Activated CD8-positive, alpha-beta memory T cell treated with anti-CD3 and anti-CD28 coated beads, Interleukin-2, amount 50 U/mL, for 1 hour (primary cell): ENCODE data around the gene STX8.

Experiments used
- DNase-seq: peaks from one replicate; pipeline ENCODE4 v3.0.0-alpha.2; 2020; ENCODE audit errors: extremely low read depth

STX8 gene

GRCh38 chr17:9208381-9209105 is 367.1 kb downstream of the STX8 start:
- DNase-seq = no peak

- DNase-seq = no peak
These were observed 368.8 kb downstream of the STX8 start for GRCh38 chr17:9206741-9207332.

- DNase-seq = no peak
These were observed 369.3 kb downstream of the STX8 start for GRCh38 chr17:9206410-9206703.

- DNase-seq = no peak
These were observed 369.9 kb downstream of the STX8 start for GRCh38 chr17:9205520-9206409.

- DNase-seq = no peak
These were observed 370.8 kb downstream of the STX8 start for GRCh38 chr17:9204637-9205329.

- DNase-seq = no peak
These were observed 371.7 kb downstream of the STX8 start for GRCh38 chr17:9203771-9204425.

GRCh38 chr17:9202532-9202931 is 373.1 kb downstream of the STX8 start:
- DNase-seq = no peak

GRCh38 chr17:9200699-9201359 is 374.8 kb downstream of the STX8 start:
- no peak for DNase-seq
